ENCODE results near the gene ABO.
"Not testable (repeated sequence)": the region's sequence is repeated elsewhere in the genome, so short reads cannot be mapped to it uniquely, and the experiment has no call there.

ABO gene

DNA sequence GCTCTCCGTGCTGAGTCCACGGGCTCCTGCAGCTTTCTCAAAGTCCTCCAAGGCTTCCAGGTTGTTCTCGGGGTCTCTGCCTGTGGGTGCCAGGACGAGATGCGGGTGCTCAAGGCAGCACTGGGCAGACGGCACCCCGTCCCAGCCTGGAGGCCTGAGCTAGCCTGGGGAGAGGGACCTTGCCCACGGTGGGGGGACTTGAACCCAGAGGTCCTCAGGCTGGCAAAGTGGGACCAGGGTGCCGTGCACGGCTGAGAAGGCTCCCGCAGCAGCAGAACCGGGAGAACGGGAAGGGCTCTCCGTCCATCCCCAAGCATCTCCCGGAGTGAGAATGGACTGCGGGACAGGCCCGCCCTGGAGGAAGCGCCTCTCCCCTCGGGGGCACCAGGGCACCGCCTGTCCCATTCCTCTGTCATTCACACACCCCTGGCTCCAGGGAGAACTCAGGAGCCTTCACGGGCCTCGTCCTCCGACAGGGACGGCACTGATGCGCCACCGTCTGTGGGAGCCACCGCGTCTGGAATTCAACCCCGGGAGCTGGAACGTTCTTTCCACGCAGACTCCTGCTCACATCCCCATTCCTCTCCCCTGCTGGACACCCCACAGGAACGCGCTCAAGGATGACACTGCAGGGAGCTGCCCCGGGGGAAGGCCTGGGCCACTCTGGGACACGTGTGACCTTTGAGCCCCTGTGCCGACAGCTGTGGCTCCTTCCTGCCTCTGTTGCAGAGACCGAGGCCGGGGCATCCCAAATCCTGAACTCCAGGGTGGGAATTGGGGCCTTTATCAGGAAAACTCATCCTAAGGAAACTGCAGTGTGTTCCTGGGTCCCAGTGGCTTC lies 49.6 kb downstream of the ABO start:
- H3K4me3 ChIP-seq (ENCODE audit: low read depth, low read length) = no peak overlapping the region
- TF ChIP-seq, protein P1, sequence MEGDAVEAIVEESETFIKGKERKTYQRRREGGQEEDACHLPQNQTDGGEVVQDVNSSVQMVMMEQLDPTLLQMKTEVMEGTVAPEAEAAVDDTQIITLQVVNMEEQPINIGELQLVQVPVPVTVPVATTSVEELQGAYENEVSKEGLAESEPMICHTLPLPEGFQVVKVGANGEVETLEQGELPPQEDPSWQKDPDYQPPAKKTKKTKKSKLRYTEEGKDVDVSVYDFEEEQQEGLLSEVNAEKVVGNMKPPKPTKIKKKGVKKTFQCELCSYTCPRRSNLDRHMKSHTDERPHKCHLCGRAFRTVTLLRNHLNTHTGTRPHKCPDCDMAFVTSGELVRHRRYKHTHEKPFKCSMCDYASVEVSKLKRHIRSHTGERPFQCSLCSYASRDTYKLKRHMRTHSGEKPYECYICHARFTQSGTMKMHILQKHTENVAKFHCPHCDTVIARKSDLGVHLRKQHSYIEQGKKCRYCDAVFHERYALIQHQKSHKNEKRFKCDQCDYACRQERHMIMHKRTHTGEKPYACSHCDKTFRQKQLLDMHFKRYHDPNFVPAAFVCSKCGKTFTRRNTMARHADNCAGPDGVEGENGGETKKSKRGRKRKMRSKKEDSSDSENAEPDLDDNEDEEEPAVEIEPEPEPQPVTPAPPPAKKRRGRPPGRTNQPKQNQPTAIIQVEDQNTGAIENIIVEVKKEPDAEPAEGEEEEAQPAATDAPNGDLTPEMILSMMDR (IDR thresholded peaks at IDR 0.05; ENCODE audit: borderline replicate concordance, insufficient read depth, low read depth, low read length) = no peak

DNA sequence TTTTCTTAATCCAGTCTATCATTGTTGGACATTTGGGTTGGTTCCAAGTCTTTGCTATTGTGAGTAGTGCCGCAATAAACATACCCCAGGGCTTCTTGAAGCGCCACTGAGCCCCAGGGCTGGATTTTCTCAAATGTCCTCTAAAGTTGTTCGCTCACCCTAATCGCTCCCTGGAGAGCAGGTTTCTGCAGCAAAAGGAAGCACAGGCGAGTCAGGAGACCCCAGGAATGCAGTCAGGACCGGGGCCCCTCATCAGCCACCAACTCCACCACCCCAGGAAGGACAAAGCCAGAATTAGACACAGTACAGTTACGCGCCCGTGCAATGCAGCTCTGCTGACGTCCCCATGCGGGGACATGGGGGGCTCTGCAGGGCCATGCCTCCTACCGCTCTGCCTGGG lies 50.2 kb downstream of the ABO start:
- no peak overlapping the region for H3K4me3 ChIP-seq (ENCODE audit: low read depth, low read length)
- TF ChIP-seq, protein P1 (IDR thresholded peaks at IDR 0.05; ENCODE audit: borderline replicate concordance, insufficient read depth, low read depth, low read length) = no peak

DNA sequence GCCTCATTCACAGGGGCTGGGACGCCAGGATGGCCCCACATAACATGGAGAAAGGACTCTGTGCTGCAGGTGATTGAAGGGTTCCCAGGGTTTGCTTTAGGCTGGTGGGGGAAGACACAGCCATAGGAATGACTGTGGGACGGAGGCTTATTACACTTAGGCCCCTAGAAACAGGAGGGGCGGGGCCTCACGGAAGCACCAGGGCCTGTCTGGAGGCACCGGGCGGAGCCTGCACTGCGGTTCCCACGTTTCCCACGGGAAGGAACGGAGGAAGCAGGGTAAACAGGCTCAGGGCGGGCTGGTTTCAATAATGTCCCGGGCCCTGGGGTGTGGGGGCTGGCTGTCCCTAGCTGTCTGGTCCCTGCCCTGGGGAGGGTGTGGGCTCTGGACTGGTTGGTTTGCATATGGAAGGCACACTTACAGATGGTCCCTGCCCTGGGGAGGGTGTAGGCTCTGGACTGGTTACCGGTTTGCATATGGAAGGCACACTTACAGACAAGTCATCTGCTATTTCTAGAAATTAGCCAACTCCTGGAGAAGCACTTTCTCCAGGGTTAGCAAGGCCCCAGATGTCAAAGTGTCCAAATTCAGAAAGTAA lies 51.7 kb downstream of the ABO start:
- H3K4me3 ChIP-seq (ENCODE audit: low read depth, low read length) = not testable (repeated sequence)

DNA sequence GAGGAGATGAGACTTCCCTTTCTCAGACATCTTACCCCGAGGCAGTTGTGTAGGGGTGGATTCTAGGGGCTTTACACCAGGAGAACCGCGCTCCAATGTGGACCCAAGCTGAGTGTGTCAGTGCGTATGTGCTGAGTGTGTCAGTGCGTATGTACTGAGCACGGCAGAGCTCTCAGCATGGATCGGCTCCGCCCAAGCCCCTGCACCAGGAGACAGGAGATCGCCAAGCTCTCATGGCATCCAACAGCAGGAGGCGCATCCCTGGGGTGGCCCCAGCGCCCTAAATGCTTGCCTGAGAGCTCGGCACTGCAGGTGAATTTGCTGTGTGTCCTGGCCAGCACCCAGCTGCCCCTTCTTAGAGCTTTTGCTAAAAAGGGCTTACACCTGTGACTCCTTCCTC lies 53.0 kb downstream of the ABO start:
- H3K4me3 ChIP-seq (ENCODE audit: low read depth, low read length) = not testable (repeated sequence)

DNA sequence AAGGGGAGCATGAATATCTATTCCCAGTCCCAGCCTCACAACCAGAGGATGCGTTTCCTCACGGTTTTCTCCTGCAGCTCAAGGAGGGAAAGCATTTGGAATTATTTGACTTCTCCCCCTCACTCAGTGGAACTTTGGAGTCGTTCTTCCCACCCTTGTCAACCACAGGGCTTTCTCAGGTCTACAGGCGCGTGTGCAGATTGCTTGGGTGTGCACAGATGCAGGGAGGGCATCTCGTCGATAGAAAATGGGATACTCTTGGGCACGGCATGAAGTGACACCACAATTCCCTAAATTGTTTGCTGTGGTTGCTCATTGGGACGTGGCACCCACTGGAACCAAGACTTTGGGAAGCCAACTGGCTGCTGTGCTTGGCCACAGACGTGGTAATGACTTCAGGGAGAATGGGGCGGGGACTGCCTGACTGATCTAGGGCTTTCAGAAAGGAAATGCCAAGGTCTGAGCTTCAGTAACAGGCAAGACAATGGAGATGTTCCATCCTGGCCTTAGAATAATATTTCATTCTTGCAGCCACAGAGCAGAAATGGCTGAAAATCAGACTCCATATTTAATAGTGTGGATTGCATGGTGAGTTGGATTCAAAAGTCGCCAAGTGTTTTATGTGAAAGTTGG lies 53.7 kb downstream of the ABO start:
- TF ChIP-seq, protein P1 (IDR thresholded peaks at IDR 0.05; ENCODE audit: borderline replicate concordance, insufficient read depth, low read depth, low read length) = no peak
- no peak overlapping the region for H3K4me3 ChIP-seq (ENCODE audit: low read depth, low read length)

DNA sequence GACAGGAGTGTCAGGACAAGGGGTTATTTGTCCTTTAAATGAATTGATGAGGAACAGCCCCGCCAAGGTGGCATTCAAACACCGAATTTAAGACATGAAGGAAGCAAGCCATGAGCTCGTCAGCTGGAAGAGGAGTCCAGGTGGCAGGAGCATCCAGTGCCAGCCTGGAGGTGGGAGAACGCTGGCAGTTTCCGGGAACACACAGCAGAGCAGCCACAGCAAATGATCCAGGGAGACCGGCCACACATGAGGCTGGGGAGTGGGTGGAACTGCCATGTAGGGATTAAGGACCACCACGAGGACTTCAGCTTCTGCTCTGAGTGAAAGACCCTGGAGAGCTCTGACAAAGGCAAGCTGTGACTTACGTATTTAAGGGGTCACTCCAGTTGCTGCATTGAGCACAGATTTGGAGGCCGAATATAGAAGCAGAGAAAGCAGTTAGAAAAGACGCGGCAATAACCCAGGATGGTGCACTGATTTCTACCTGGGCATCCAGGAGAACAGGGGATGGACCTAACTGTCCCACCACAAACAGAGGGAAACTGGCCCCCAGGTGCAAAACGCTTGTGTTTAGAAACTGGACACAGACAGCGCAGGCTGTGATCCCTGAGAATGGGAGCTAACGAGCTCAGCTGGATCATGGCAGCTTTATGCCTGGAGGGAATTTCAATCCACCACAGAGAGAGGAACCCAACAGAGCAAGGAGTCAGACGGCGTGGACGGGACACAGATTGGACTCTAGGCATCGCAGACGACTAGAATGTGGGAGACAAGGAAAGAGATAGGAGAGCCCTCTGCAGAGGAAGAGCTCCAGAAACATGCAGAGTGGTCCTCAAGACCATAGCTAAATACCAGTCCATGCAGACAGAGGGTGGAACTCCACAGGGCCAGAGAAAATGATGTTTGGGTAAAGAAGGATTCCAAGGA lies 56.7 kb downstream of the ABO start:
- H3K4me3 ChIP-seq (ENCODE audit: low read depth, low read length) = not testable (repeated sequence)

DNA sequence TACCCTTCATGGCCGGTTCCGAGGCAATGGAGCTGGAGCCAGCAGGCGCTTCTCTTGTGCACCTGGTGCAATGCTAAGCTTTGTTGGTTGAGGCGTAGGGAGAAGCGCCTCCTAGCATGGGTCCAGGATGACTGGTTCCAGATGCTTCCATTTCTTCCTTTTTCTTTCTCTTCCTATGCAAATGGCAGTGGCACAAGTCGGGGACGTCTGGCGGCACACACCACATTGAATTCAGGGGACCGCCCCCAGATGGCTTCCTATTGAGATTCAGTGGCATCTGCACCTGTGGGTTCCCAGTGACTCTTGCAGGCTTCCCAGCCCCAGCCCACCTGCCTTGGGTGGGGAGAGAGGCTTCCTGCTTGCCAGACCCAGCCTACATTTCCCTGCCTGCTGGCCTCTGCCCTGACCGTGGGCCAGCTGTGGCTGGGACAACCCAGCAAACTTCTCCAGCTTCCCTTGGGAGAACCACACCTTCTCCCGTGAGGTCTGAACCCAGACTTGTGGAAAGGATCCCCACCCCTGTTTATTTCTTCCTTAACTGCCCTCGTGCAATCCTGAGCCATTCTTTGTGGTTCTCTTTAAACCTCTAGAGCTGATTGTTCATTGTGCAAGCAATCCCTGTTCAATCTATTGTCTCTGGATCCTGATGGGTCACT lies 57.5 kb downstream of the ABO start:
- H3K4me3 ChIP-seq (ENCODE audit: low read depth, low read length) = not testable (repeated sequence)

DNA sequence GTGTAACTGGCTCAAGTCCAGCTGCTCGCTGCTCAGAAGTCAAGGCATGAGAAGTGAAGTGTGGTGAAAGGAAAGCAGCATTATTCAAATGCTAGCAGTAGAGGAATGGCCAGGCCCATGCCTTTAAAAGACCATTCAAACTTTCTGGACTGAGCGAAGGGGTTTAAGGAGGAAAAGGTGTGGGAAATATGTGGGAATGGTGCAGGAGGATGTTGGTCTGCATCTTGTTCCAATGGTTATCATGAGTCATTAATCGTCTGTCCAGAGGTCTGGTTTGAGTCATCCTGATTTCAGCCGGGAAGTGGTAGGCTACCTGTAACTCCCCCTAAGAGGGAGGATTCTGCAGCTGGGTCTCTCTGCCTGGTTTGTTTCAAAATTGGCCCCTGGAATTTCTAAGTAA lies 60.7 kb downstream of the ABO start:
- H3K4me3 ChIP-seq (ENCODE audit: low read depth, low read length) = not testable (repeated sequence)

DNA sequence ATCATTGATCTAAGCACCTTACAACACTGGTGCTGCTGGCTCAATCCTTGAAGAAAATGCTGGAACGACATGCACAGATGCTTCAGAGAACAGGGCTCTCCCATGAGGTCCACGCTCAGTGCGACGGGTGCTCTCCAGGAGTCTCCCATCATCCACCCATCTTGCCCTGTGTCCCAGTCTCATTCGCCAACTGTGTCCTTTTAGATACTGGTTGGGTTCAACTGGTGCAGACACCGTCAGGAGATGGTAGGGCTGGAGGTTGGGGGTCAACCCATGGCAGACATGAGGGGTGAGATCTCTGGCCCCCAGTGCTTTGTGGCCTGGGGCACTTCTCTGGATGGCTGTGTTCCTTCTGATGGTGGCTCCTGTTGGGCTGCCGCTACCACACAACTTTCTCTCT lies 64.4 kb downstream of the ABO start:
- H3K4me3 ChIP-seq (ENCODE audit: low read depth, low read length) = no peak overlapping the region
- TF ChIP-seq, protein P1 (IDR thresholded peaks at IDR 0.05; ENCODE audit: borderline replicate concordance, insufficient read depth, low read depth, low read length) = no peak
